DOHH2 (cell line): ENCODE results near the gene DSC2.

Experiments used
- EZH2phosphoT487 ChIP-seq: fragments of 200-600 bp; sonication (generic); IDR thresholded peaks from 2 replicates; pipeline ENCODE4 v1.6.1; 2017; ENCODE audit warnings: borderline replicate concordance, mild to moderate bottlenecking, antibody characterized with exemption, low read length, moderate library complexity, mixed read lengths
- TF ChIP-seq, protein P1 (sequence below): fragments of 200-600 bp; sonication (generic); IDR thresholded peaks from one replicate; pipeline ENCODE4 v1.5.1; 2014; ENCODE audit warnings: antibody characterized with exemption, mild to moderate bottlenecking, low read depth, low read length; ENCODE audit not compliant: poor library complexity, severe bottlenecking

- TF ChIP-seq, protein P1, sequence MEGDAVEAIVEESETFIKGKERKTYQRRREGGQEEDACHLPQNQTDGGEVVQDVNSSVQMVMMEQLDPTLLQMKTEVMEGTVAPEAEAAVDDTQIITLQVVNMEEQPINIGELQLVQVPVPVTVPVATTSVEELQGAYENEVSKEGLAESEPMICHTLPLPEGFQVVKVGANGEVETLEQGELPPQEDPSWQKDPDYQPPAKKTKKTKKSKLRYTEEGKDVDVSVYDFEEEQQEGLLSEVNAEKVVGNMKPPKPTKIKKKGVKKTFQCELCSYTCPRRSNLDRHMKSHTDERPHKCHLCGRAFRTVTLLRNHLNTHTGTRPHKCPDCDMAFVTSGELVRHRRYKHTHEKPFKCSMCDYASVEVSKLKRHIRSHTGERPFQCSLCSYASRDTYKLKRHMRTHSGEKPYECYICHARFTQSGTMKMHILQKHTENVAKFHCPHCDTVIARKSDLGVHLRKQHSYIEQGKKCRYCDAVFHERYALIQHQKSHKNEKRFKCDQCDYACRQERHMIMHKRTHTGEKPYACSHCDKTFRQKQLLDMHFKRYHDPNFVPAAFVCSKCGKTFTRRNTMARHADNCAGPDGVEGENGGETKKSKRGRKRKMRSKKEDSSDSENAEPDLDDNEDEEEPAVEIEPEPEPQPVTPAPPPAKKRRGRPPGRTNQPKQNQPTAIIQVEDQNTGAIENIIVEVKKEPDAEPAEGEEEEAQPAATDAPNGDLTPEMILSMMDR, result no peak
- TF ChIP-seq EZH2phosphoT487, result no peak
Observed at GRCh38 chr18:31040686-31041270, 61.4 kb downstream of the DSC2 start.
